BJ (cell line): ENCODE measurements around the gene PGP. TPM values are rescaled to one million over a fixed set of nuclear protein-coding genes. Genes with fewer than 3 reads are reported as not detected.

Source experiments
- CTCF ChIA-PET: fragments of 350-600 bp; formaldehyde crosslinking; extraction: SDS; loops from one replicate; lab custom pipeline; 2021; ENCODE audit warnings: antibody characterized with exemption, inconsistent platforms; lab: Yijun Ruan, JAX
- POLR2A ChIA-PET: fragments of 300-600 bp; sonication (Branson Sonifier 250); formaldehyde crosslinking; extraction: SDS; loops from one replicate; lab custom pipeline; 2021; ENCODE audit warnings: antibody characterized with exemption; lab: Charles Lee
- DNase-seq: peaks from one replicate; pipeline ENCODE4 v3.0.0-alpha.2; 2011; ENCODE audit warnings: low read depth
- H3K27me3 ChIP-seq: 2 replicates; pipeline ENCODE4 v1.6.0; 2011; ENCODE audit warnings: low read length; ENCODE audit not compliant: control insufficient read depth, insufficient read depth
- H3K36me3 ChIP-seq: 2 replicates; pipeline ENCODE4 v1.5.1; 2011; ENCODE audit warnings: low read length; ENCODE audit not compliant: control insufficient read depth, insufficient read depth
- H3K4me3 ChIP-seq: 2 replicates; pipeline ENCODE4 v1.5.1; 2011; ENCODE audit warnings: low read depth, mild to moderate bottlenecking, control low read depth, low read length
- CTCF ChIP-seq: IDR thresholded peaks from 2 replicates; pipeline ENCODE4 v1.5.1; 2011; ENCODE audit warnings: low read depth, mild to moderate bottlenecking, control low read depth, inconsistent platforms, low read length, moderate library complexity; ENCODE audit not compliant: insufficient read depth
- polyA plus RNA-seq: library from polyadenylated mRNA; depleted of rRNA; stranded (reverse); fragments of >200 nt; gene quantifications from 2 replicates; pipeline ENCODE4 v1.2.3, GENCODE V29; 2011

PGP gene
- polyA plus RNA-seq, 1 experiment: 7.7 TPM

DNA sequence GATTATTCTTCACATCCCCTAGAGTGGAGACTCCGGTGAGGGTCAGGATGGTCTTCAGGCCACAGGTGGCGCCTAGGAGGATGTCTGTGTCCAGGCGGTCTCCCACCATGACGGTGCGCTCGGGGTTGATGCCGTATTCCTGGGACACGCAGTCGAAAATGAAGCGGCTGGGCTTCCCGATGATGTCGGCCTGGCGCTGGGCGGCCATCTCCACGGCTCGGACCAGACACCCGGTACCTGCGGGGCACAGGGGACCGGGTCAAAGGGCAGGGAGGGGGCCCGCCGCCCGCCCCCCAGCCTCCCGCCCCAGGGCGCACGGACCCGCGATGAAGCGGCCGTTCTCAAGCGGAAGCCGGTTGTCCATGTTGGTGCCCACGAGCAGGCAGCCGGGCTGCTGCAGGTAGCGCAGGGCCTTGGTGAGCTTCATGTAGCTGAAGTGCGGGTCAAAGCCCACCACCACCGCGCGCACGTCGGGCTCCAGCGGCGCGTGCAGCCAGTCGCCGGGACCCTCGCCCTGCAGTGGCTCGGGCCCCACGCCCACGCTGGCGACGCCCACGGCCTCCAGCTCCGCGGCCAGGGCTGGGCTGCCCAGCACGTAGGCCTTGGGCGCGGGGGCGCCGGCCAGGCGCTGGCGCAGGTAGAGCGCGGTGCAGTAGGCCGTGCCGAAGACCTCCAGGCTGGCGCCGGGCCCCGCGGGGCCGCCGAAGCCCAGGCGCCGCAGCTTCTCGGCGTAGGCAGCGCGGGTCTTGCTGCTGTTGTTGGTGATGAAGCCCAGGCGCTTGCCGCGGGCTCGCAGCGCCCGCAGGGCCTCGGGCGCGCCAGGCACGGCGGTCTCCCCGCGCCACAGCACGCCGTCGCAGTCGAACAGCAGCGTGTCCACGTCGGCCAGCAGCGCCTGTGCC, 572 bp downstream of the PGP start:
- CTCF ChIA-PET: no interaction called here
- Histone ChIP-seq H3K36me3 (peaks cover 8% of the 10 kb centered on the region), H3K27me3 (no peaks in the 10 kb centered on the region), H3K4me3 (peak overlapping the region; percentile 56)
- no peak for TF ChIP-seq CTCF
- DNase-seq: no peak
- POLR2A ChIA-PET: interaction anchor here (0.5 to 1.6 kb wide), 4 partner anchors 8 to 811 kb away, joined by 4 to 7 read pairs (median 4); partner anchors contain the start of genes NTHL1, TRAF7 and TSC2

- DNase-seq: no peak
- Histone ChIP-seq H3K4me3 (no peak overlapping the region), H3K36me3 (peaks cover 15% of the 10 kb centered on the region), H3K27me3 (no peaks in the 10 kb centered on the region)
- no peak for TF ChIP-seq CTCF
- ChIA-PET POLR2A (no interaction called here), CTCF (no interaction called here)
Observed at GRCh38 chr16:2212362-2213324, 2.0 kb downstream of the PGP start.

DNA sequence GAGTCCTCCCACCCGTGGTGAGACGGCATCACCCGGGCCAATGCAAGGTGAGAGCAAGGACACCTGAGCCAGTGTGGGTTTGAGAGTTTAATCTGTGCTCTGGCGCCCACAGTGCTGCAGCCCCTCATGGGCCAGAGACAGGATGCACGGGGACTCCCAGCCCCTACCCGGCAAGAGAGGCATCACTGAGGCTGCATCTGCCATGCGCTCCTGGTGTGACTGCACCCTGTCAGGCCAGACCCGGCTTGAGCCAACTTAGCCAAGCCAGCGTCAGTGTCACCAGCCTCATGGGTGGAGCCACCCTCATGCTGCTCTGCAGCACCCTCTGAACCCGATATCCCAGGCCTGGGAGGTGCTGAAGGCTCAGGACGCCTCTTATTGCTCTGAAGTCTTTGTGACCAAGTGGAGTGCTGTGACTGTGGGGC, 2.7 kb downstream of the PGP start:
- DNase-seq: no peak
- no peak overlapping the region for H3K4me3 ChIP-seq
- TF ChIP-seq CTCF: no peak
- ChIA-PET CTCF (no interaction called here), POLR2A (no interaction called here)
- no peaks in the 10 kb centered on the region for H3K27me3 ChIP-seq
- H3K36me3 ChIP-seq: peaks cover 19% of the 10 kb centered on the region

DNA sequence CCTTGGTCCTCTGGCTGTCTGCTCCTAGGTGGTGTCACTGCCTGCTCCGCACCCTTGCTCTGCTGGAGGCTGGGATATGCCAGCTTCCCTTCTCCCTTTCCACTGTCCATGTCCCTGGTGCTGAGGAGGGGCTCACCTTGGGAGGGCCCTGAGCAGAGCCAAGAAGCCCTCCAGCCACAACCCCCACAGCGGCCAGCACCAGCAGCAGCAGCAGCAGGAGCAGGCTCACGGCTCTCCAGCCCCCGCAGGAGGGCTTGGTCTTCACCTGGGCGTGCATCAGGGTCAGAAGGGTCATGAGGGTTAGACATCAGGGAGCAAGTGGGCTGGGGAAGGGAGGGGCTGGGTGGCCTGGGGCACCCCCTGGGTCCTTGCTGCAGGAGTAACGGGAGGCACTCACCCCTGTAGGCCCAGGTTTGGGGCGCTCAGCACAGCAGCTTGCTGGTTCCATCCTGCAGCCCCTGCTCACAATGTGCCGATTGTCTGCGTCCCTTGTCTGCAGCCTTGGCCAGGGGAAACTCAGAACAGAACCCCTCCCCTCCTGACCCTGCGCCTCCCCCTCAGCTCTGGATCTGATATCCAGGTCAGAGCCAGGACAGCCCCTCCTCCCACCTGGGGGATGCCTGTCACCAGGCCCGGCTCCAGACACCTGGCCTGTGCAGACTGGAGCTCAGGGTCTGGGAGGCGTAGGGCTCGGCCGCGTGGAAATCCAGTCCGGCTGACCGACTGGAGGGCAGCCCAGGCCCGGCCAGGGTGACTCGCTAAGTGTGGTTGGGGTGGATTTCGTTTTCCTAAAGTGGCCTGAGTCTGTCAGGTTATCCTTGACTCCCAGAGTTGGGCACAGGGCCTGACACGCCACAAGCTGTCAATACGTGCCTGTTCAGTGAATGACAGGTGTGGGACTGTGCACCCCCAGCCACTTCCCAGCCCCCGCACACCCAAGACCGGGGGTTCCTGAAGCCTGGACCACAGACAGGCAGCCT, 4.0 kb downstream of the PGP start, which contains the start of gene BRICD5:
Gene BRICD5 (minus strand): TSS at position 478 of the 980 bp plus-strand sequence. CDS start 30 bp downstream, at position 448.
- H3K27me3 ChIP-seq: no peaks in the 10 kb centered on the region
- H3K36me3 ChIP-seq: peaks cover 19% of the 10 kb centered on the region
- DNase-seq: no peak
- POLR2A ChIA-PET: no interaction called here
- no peak within 1 kb of the TSS for H3K4me3 ChIP-seq
- CTCF ChIA-PET: no interaction called here
- TF ChIP-seq CTCF: no peak
